Measurements from ENCODE around the gene NUCKS1. TPM values are rescaled to one million over a fixed set of nuclear protein-coding genes. Genes with fewer than 3 reads are reported as not detected.

Gene NUCKS1
- polyA plus RNA-seq, 4 donors = 7.8 to 104 (median 32.1) TPM

DNA sequence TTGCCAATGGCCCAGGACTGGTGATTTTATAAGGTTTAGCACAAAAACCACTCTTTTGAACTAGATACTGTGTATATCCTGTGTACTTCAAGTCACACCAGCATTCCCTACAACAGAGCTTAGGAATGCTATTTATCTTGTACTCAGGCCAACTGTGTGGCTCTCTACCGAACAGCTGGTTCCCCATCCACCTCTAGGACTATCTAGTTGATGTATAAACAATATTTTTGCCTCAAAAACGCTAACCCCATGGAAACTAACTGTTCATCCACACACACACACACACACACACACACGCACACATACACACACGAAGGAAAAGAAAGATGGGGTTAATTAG is 41.0 kb downstream of the NUCKS1 start:
- FAIRE-seq (no peak), DNase-seq (no peak)
- Histone ChIP-seq H3K4me3 (ENCODE audit: low read depth in 1 of 3, low read length in 3 of 3) (no peak overlapping the region), H3K9me3 (ENCODE audit: control insufficient read depth in 2 of 2, insufficient read depth in 1 of 2, low read depth in 1 of 2, low read length in 1 of 2) (no peaks in the 10 kb centered on the region), H3K36me3 (ENCODE audit: control insufficient read depth in 3 of 3, insufficient read depth in 2 of 3, low read depth in 1 of 3, low read length in 3 of 3) (no peaks in the 10 kb centered on the region), H3K27ac (ENCODE audit: low read depth in 1 of 3, low read length in 2 of 3) (no peak overlapping the region), H3K4me1 (ENCODE audit: control insufficient read depth in 3 of 3, insufficient read depth in 2 of 3, low read depth in 1 of 3, low read length in 2 of 3) (peaks cover 0 to 13% (median 0%) of the 10 kb centered on the region in 3 donors), H3K27me3 (ENCODE audit: control insufficient read depth in 3 of 3, insufficient read depth in 3 of 3, low read length in 3 of 3) (no peaks in the 10 kb centered on the region)
- 52 to 65% (median 60%) methylated on average over 4 of the region's 4 CpGs for WGBS, 3 donors

DNA sequence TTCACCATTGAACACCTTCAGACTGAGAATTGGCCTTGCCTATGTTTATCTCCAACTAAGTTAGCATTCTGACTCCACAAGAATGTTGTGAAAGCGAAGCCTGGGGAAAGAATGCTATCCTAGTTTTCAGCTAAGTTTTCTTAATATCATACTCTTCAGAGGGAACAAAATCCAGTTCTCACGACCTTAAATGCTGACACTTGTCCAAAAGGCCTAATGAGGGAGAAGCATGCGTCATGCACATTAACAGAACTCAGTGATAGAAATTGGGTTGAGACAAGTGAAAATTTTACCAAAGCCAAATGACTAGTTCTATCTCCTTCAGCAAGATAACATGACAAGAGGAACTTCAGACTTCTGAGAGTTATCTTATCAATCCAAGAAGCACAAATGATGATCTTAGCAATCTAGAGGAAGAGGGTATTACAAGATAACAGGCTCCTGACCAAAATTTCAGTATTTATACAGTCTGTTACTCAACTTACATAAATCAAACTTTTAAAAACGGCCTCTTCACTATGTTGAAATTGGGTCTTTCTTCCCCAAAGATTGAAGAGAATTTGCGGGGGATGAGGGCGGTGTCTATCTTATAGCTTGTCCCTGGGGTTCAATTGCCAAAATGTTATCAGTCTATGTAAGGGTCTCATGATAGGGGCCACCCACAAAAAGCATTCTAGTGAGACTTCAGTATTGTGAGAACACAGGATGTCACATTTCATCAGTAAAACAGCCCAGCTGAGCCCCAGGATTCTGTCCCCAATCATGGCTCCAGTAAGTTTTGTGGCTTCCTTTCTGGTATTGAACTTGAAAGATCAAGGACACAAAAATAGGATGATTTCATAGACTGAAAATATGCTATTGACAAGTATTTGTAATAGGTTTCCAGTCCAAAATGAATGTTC is 43.1 kb downstream of the NUCKS1 start:
- FAIRE-seq = no peak
- Histone ChIP-seq H3K4me1 (ENCODE audit: control insufficient read depth in 3 of 3, insufficient read depth in 2 of 3, low read depth in 1 of 3, low read length in 2 of 3) (peaks cover 0 to 13% (median 0%) of the 10 kb centered on the region in 3 donors), H3K9me3 (ENCODE audit: control insufficient read depth in 2 of 2, insufficient read depth in 1 of 2, low read depth in 1 of 2, low read length in 1 of 2) (no peaks in the 10 kb centered on the region), H3K27me3 (ENCODE audit: control insufficient read depth in 3 of 3, insufficient read depth in 3 of 3, low read length in 3 of 3) (no peaks in the 10 kb centered on the region), H3K36me3 (ENCODE audit: control insufficient read depth in 3 of 3, insufficient read depth in 2 of 3, low read depth in 1 of 3, low read length in 3 of 3) (peaks cover 0 to 7% (median 0%) of the 10 kb centered on the region in 3 donors), H3K27ac (ENCODE audit: low read depth in 1 of 3, low read length in 2 of 3) (no peak overlapping the region), H3K4me3 (ENCODE audit: low read depth in 1 of 3, low read length in 3 of 3) (no peak overlapping the region)
- 74 to 88% (median 87%) methylated on average over 6 of the region's 6 CpGs for WGBS, 3 donors
- no peak for DNase-seq

GRCh38 chr1:205704903-205705302 is 45.1 kb downstream of the NUCKS1 start:
- Histone ChIP-seq H3K4me1 (ENCODE audit: control insufficient read depth in 3 of 3, insufficient read depth in 2 of 3, low read depth in 1 of 3, low read length in 2 of 3) (peaks cover 0 to 12% (median 0%) of the 10 kb centered on the region in 3 donors), H3K27me3 (ENCODE audit: control insufficient read depth in 3 of 3, insufficient read depth in 3 of 3, low read length in 3 of 3) (no peaks in the 10 kb centered on the region), H3K9me3 (ENCODE audit: control insufficient read depth in 2 of 2, insufficient read depth in 1 of 2, low read depth in 1 of 2, low read length in 1 of 2) (no peaks in the 10 kb centered on the region), H3K36me3 (ENCODE audit: control insufficient read depth in 3 of 3, insufficient read depth in 2 of 3, low read depth in 1 of 3, low read length in 3 of 3) (peaks cover 0 to 8% (median 0%) of the 10 kb centered on the region in 3 donors), H3K4me3 (ENCODE audit: low read depth in 1 of 3, low read length in 3 of 3) (no peak overlapping the region), H3K27ac (ENCODE audit: low read depth in 1 of 3, low read length in 2 of 3) (no peak overlapping the region)
- no peak for DNase-seq
- FAIRE-seq = no peak
- 54 to 93% (median 82%) methylated on average over 2 of the region's 2 CpGs for WGBS, 3 donors

DNA sequence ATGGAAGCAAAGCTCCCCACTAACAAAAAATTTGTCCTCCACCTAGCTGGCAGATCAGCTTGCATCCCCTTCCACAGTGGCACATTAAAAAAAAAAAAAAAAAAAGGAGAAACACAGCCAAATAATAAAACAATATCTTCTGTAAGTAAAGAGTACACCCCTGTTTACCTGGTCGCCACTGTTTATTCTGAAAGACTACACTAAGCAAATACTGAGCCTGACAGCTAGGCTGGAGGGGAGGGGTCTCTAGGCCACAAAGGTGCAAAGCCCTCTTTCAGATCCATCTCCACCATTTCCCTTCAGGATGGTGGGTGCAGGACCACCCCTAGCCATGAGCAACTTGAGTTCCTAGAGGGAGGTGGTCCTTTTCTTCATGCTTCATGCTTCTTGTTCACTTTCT is 46.9 kb downstream of the NUCKS1 start:
- DNase-seq (no peak), FAIRE-seq (no peak)
- WGBS, 3 donors = 65 to 92% (median 76%) methylated on average over 1 of the region's 1 CpG
- H3K27ac ChIP-seq (ENCODE audit: low read depth in 1 of 3, low read length in 2 of 3) = no peak overlapping the region
- peaks cover 0 to 12% (median 0%) of the 10 kb centered on the region in 3 donors for H3K4me1 ChIP-seq (ENCODE audit: control insufficient read depth in 3 of 3, insufficient read depth in 2 of 3, low read depth in 1 of 3, low read length in 2 of 3)
- no peaks in the 10 kb centered on the region for H3K27me3 ChIP-seq (ENCODE audit: control insufficient read depth in 3 of 3, insufficient read depth in 3 of 3, low read length in 3 of 3)
- H3K4me3 ChIP-seq (ENCODE audit: low read depth in 1 of 3, low read length in 3 of 3) = no peak overlapping the region
- no peaks in the 10 kb centered on the region for H3K9me3 ChIP-seq (ENCODE audit: control insufficient read depth in 2 of 2, insufficient read depth in 1 of 2, low read depth in 1 of 2, low read length in 1 of 2)
- peaks cover 0 to 8% (median 0%) of the 10 kb centered on the region in 3 donors for H3K36me3 ChIP-seq (ENCODE audit: control insufficient read depth in 3 of 3, insufficient read depth in 2 of 3, low read depth in 1 of 3, low read length in 3 of 3)

- Histone ChIP-seq H3K9me3 (ENCODE audit: control insufficient read depth in 2 of 2, insufficient read depth in 1 of 2, low read depth in 1 of 2, low read length in 1 of 2) (no peaks in the 10 kb centered on the region), H3K27me3 (ENCODE audit: control insufficient read depth in 3 of 3, insufficient read depth in 3 of 3, low read length in 3 of 3) (no peaks in the 10 kb centered on the region), H3K36me3 (ENCODE audit: control insufficient read depth in 3 of 3, insufficient read depth in 2 of 3, low read depth in 1 of 3, low read length in 3 of 3) (peaks cover 0 to 8% (median 0%) of the 10 kb centered on the region in 3 donors), H3K27ac (ENCODE audit: low read depth in 1 of 3, low read length in 2 of 3) (no peak overlapping the region), H3K4me3 (ENCODE audit: low read depth in 1 of 3, low read length in 3 of 3) (no peak overlapping the region), H3K4me1 (ENCODE audit: control insufficient read depth in 3 of 3, insufficient read depth in 2 of 3, low read depth in 1 of 3, low read length in 2 of 3) (peaks cover 0 to 8% (median 0%) of the 10 kb centered on the region in 3 donors)
- FAIRE-seq (no peak), DNase-seq (no peak)
- 86 to 94% (median 91%) methylated on average over 4 of the region's 4 CpGs for WGBS, 3 donors
These were observed 48.1 kb downstream of the NUCKS1 start for GRCh38 chr1:205701891-205702290.

- DNase-seq (no peak), FAIRE-seq (no peak)
- Histone ChIP-seq H3K4me1 (ENCODE audit: control insufficient read depth in 3 of 3, insufficient read depth in 2 of 3, low read depth in 1 of 3, low read length in 2 of 3) (peaks cover 0 to 8% (median 0%) of the 10 kb centered on the region in 3 donors), H3K4me3 (ENCODE audit: low read depth in 1 of 3, low read length in 3 of 3) (no peak overlapping the region), H3K27ac (ENCODE audit: low read depth in 1 of 3, low read length in 2 of 3) (peak overlapping the region in 1 of 3 donors; percentile 7), H3K27me3 (ENCODE audit: control insufficient read depth in 3 of 3, insufficient read depth in 3 of 3, low read length in 3 of 3) (no peaks in the 10 kb centered on the region), H3K36me3 (ENCODE audit: control insufficient read depth in 3 of 3, insufficient read depth in 2 of 3, low read depth in 1 of 3, low read length in 3 of 3) (peaks cover 0 to 8% (median 0%) of the 10 kb centered on the region in 3 donors), H3K9me3 (ENCODE audit: control insufficient read depth in 2 of 2, insufficient read depth in 1 of 2, low read depth in 1 of 2, low read length in 1 of 2) (no peaks in the 10 kb centered on the region)
- 54 to 81% (median 78%) methylated on average over 2 of the region's 2 CpGs for WGBS, 3 donors
These were observed 48.6 kb downstream of the NUCKS1 start for GRCh38 chr1:205701420-205701819.

DNA sequence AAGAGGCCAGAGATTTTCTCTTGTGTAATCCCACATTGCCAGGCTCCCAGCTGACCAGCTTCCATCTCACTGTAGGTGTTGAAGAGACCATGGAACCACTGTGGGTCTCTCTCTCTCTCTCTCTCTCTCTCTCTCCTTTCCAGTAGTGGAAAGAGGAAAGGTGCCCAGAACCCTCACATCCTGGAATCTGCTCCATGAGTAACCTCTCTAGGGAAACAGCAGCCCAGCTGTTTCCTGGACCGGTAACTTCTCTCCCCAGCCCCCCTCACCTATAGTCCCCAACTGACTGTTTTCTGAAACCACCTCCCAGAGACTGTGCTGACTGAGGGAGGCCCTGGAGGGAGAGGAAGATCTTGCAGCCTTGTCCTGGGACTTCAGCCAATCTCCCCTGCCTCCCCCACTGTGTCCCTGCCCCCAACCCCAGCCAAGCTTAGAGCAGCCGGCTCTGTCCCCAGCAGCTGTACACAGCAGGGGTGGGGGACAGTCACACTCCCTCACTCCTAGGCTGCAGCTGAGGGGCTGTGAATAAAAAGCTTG is 49.0 kb downstream of the NUCKS1 start:
- H3K27ac ChIP-seq (ENCODE audit: low read depth in 1 of 3, low read length in 2 of 3) = peak overlapping the region in 1 of 3 donors; percentile 7
- DNase-seq (no peak), FAIRE-seq (no peak)
- 43 to 82% (median 63%) methylated on average over 2 of the region's 2 CpGs for WGBS, 3 donors
- H3K9me3 ChIP-seq (ENCODE audit: control insufficient read depth in 2 of 2, insufficient read depth in 1 of 2, low read depth in 1 of 2, low read length in 1 of 2) = no peaks in the 10 kb centered on the region
- H3K4me1 ChIP-seq (ENCODE audit: control insufficient read depth in 3 of 3, insufficient read depth in 2 of 3, low read depth in 1 of 3, low read length in 2 of 3) = peaks cover 0 to 8% (median 0%) of the 10 kb centered on the region in 3 donors
- H3K27me3 ChIP-seq (ENCODE audit: control insufficient read depth in 3 of 3, insufficient read depth in 3 of 3, low read length in 3 of 3) = no peaks in the 10 kb centered on the region
- no peak overlapping the region for H3K4me3 ChIP-seq (ENCODE audit: low read depth in 1 of 3, low read length in 3 of 3)
- H3K36me3 ChIP-seq (ENCODE audit: control insufficient read depth in 3 of 3, insufficient read depth in 2 of 3, low read depth in 1 of 3, low read length in 3 of 3) = peaks cover 0 to 8% (median 0%) of the 10 kb centered on the region in 3 donors

DNA sequence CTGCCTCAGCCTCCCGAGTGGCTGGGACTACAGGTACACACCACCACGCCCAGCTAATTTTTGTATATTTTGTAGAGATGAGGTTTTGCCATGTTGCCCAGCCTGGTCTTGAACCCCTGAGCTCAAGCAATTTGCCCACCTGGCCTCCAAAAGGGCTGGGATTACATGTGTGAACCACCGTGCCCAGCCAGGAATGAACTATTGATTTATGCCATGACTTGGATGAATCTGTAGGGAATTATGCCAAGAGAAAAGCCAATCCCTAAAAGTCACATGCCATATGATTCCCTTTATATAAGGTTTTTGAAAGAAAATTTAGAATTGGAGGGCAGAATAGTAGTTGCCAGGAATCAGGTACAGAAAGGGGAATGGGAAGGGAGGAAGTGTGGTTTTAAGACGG is 50.6 kb downstream of the NUCKS1 start:
- H3K4me1 ChIP-seq (ENCODE audit: control insufficient read depth in 3 of 3, insufficient read depth in 2 of 3, low read depth in 1 of 3, low read length in 2 of 3) = peaks cover 0 to 8% (median 0%) of the 10 kb centered on the region in 3 donors
- no peak for FAIRE-seq
- no peak overlapping the region for H3K27ac ChIP-seq (ENCODE audit: low read depth in 1 of 3, low read length in 2 of 3)
- H3K36me3 ChIP-seq (ENCODE audit: control insufficient read depth in 3 of 3, insufficient read depth in 2 of 3, low read depth in 1 of 3, low read length in 3 of 3) = peaks cover 0 to 8% (median 0%) of the 10 kb centered on the region in 3 donors
- no peaks in the 10 kb centered on the region for H3K27me3 ChIP-seq (ENCODE audit: control insufficient read depth in 3 of 3, insufficient read depth in 3 of 3, low read length in 3 of 3)
- WGBS, 3 donors = 81 to 88% (median 82%) methylated on average over 4 of the region's 4 CpGs
- DNase-seq = no peak
- no peak overlapping the region for H3K4me3 ChIP-seq (ENCODE audit: low read depth in 1 of 3, low read length in 3 of 3)
- H3K9me3 ChIP-seq (ENCODE audit: control insufficient read depth in 2 of 2, insufficient read depth in 1 of 2, low read depth in 1 of 2, low read length in 1 of 2) = no peaks in the 10 kb centered on the region
